ENCODE data around the gene PLAAT3. TPM values are rescaled to one million over a fixed set of nuclear protein-coding genes. Genes with fewer than 3 reads are reported as not detected.
A peak's percentile ranks its signal among the peaks of the same experiment; 100 is the strongest.
"Not testable (repeated sequence)": the region's sequence is repeated elsewhere in the genome, so short reads cannot be mapped to it uniquely, and the experiment has no call there.

The PLAAT3 gene
- polyA plus RNA-seq, 3 donors: 57.4 to 771 (median 200) TPM

GRCh38 chr11:63610604-63611394 is 3.4 kb downstream of the PLAAT3 start:
- no peak overlapping the region for H3K27ac ChIP-seq (ENCODE audit: low read depth, low read length)
- 46 to 78% (median 50%) methylated on average over 14 of the region's 14 CpGs for WGBS, 3 donors

- 78 to 84% (median 84%) methylated on average over 14 of the region's 14 CpGs for WGBS, 3 donors
- H3K27ac ChIP-seq (ENCODE audit: low read depth, low read length): peak overlapping the region; percentile 33
Measured at GRCh38 chr11:63609971-63610580, 4.2 kb downstream of the PLAAT3 start.

GRCh38 chr11:63609536-63609935 is 4.7 kb downstream of the PLAAT3 start:
- no peak overlapping the region for H3K27ac ChIP-seq (ENCODE audit: low read depth, low read length)

GRCh38 chr11:63608353-63609345 is 5.6 kb downstream of the PLAAT3 start:
- WGBS, 3 donors: 67 to 74% (median 70%) methylated on average over 11 of the region's 11 CpGs
- H3K27ac ChIP-seq (ENCODE audit: low read depth, low read length): no peak overlapping the region

More at GRCh38 chr11:63609536-63609935, 4.7 kb downstream of the PLAAT3 start:
- 58 to 62% (median 58%) methylated on average over 4 of the region's 4 CpGs for WGBS, 3 donors

DNA sequence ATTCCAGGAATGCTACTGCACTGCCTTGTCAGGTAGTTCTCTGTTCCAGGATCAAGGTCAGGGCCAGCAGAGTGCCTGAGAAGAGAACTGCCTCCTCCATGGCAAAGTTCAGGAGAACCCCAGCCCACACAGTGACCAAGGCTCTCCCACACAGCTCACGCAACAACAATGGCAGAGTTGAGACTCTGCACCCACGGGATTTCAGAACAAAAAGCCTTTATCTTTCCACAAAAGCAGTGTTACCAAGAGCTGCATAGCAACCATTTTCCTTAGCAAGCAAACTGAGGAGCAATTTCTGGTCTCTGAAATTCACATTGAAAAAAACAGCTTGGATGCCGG is 11.1 kb downstream of the PLAAT3 start:
- 29 to 58% (median 52%) methylated on average over 3 of the region's 3 CpGs for WGBS, 3 donors
- H3K27ac ChIP-seq (ENCODE audit: low read depth, low read length): no peak overlapping the region

- WGBS, 3 donors: 80 to 83% (median 81%) methylated on average over 11 of the region's 11 CpGs
- H3K27ac ChIP-seq (ENCODE audit: low read depth, low read length): not testable (repeated sequence)
Measured at GRCh38 chr11:63602290-63603179, 11.7 kb downstream of the PLAAT3 start.

DNA sequence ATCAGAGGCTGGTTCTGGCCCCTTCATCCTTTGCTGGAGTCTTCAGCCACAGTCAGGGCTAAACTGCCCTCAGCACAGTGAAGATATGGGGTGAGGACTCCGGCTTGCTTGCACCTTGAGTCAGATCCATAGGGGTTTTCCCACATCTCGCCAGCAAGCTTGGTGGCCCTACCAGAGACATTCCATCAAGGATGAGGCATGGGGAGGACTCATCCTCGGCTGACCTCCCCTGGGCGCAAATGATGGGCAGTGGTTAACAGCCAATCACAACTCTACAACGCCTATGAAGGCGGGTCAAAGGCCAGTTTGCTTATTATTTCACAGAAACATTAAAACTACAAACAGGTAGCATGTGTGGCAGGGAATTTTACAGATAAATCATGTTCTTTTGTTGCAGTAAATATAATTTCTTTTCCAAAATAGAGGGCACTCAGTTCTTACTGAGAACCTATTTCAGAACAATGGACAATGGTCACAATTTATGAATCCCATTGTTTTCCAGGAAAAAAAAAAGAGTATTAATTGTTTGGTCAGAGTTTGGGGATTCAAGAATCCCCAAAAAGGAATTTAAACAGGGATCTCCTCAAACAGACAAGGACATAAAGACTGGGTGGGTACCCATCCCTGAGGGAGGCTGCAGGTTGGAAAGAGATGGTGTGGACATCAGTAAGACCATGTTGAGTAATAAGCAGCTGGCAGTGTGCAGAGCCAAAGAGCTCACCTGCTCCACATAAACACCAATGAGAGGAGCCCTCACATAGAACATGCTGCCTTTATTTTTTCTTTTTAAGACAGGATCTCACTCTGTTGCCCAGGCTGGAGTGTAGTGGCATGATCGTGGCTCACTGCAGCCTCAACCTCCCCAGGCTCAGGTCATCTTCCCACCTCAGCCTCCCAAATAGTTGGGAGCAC is 14.8 kb downstream of the PLAAT3 start:
- 85 to 88% (median 87%) methylated on average over 7 of the region's 7 CpGs for WGBS, 3 donors
- no peak overlapping the region for H3K27ac ChIP-seq (ENCODE audit: low read depth, low read length)

DNA sequence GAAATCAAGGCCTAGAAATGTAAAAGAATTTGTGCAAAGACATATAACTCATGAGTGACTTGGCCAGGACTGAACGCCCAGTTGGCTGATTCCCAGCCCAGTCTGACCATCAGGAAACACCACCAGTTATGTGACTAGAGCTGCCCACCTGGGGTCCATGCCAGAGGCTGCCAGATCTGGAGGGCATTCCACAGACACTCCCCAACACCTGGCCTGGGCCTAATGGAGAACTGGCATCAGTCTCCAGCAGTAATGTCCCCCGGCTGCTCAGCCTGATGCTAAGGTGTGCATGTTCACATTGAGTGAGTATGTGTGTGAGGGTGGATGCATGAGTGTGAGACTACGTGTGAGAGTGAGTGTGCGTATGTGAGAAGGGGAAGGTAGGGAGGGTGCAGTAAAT is 15.7 kb downstream of the PLAAT3 start:
- WGBS, 3 donors: 72 to 87% (median 86%) methylated on average over 4 of the region's 4 CpGs
- H3K27ac ChIP-seq (ENCODE audit: low read depth, low read length): no peak overlapping the region

GRCh38 chr11:63595296-63595695 is 18.9 kb downstream of the PLAAT3 start:
- WGBS, 3 donors: 84 to 93% (median 91%) methylated on average over 4 of the region's 4 CpGs

DNA sequence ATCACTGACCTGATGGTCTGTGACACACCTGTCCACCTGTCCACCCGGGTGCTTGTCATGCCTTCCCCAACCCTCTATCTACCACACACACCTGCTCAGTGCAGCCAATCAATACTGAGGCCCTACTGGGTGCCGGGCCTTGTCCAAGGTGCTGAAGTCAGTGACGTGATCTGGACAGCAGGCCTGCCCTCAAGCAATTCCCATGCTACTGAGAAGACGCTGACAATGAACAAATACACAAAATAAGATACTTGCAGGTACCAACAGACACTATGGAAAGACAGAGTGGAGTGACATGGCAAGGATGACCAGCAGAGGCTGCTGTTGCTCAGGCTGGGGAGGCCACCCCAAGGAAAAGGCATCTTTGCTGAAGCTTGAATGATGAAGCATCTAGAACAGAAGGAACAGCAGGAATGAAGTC is 21.2 kb downstream of the PLAAT3 start:
- no peak overlapping the region for H3K27ac ChIP-seq (ENCODE audit: low read depth, low read length)
- 66 to 83% (median 81%) methylated on average over 4 of the region's 4 CpGs for WGBS, 3 donors

More at GRCh38 chr11:63595296-63595695, 18.9 kb downstream of the PLAAT3 start:
- no peak overlapping the region for H3K27ac ChIP-seq (ENCODE audit: low read depth, low read length)

- WGBS, 3 donors: 92 to 95% (median 94%) methylated on average over 18 of the region's 18 CpGs
Measured at GRCh38 chr11:63590024-63590788, 24.0 kb downstream of the PLAAT3 start.

DNA sequence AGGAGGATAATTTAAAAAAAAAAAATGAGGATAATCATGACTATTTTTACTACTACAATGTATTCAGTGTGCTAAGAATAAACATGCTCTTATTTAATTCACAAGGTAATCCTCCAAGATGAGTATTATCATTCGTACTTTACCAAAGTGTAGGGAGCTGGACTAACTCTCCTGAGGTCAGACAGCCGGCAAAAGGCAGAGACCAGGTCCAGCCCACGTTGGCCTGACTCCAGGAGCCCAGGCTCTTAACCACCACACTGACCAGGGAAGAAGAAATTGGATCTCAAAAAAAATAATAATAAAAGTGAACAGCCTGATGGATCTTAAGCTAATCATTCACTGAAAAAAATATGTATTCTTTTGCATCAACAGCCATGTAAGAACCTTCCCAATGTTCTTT is 25.2 kb downstream of the PLAAT3 start:
- no peak overlapping the region for H3K27ac ChIP-seq (ENCODE audit: low read depth, low read length)
- 51 to 60% (median 51%) methylated on average over 3 of the region's 3 CpGs for WGBS, 3 donors

More at GRCh38 chr11:63590024-63590788, 24.0 kb downstream of the PLAAT3 start:
- H3K27ac ChIP-seq (ENCODE audit: low read depth, low read length): no peak overlapping the region

- H3K27ac ChIP-seq (ENCODE audit: low read depth, low read length): no peak overlapping the region
- 83 to 95% (median 91%) methylated on average over 6 of the region's 6 CpGs for WGBS, 3 donors
Measured at GRCh38 chr11:63586451-63587166, 27.6 kb downstream of the PLAAT3 start.

DNA sequence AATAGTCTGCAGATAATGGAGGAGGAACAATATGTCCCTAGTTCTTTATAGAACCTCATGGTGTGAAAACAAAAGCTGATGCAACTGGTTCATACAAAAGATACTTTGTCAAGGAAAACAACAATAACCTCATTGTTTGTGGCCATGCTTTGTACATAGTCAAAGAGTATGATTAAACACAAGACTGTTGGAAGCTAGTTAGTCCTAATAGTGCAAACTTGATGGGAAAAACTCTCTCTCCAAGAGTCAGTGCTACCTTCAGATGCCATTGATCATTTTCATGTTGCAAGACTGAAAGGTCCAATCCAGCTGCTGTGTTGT is 30.9 kb downstream of the PLAAT3 start:
- no peak overlapping the region for H3K27ac ChIP-seq (ENCODE audit: low read depth, low read length)

GRCh38 chr11:63581224-63581623 is 33.0 kb downstream of the PLAAT3 start:
- 78 to 88% (median 81%) methylated on average over 7 of the region's 7 CpGs for WGBS, 3 donors
- H3K27ac ChIP-seq (ENCODE audit: low read depth, low read length): not testable (repeated sequence)

- H3K27ac ChIP-seq (ENCODE audit: low read depth, low read length): not testable (repeated sequence)
- 80 to 94% (median 85%) methylated on average over 2 of the region's 3 CpGs for WGBS, 3 donors
Measured at GRCh38 chr11:63578882-63579281, 35.4 kb downstream of the PLAAT3 start.
